ENCODE data around the gene AKAP11.

The AKAP11 gene

GRCh38 chr13:42277618-42278276 lies 5.8 kb downstream of the AKAP11 start:
- no peak overlapping the region for H3K4me3 ChIP-seq (replicated peaks in 1 of 2; ENCODE audit: low read depth in 2 of 2, low read length in 2 of 2)
- TF ChIP-seq CTCF (IDR thresholded peaks at IDR 0.05; ENCODE audit: low read depth, low read length): no peak
- DNase-seq (ENCODE audit: low read depth in 2 of 2): peak; percentile 24 to 75

GRCh38 chr13:42279080-42279479 lies 7.1 kb downstream of the AKAP11 start:
- TF ChIP-seq CTCF (IDR thresholded peaks at IDR 0.05; ENCODE audit: low read depth, low read length): no peak
- DNase-seq (ENCODE audit: low read depth in 2 of 2): no peak
- no peak overlapping the region for H3K4me3 ChIP-seq (replicated peaks in 1 of 2; ENCODE audit: low read depth in 2 of 2, low read length in 2 of 2)

GRCh38 chr13:42279986-42280385 lies 8.0 kb downstream of the AKAP11 start:
- H3K4me3 ChIP-seq (replicated peaks in 1 of 2; ENCODE audit: low read depth in 2 of 2, low read length in 2 of 2): no peak overlapping the region

GRCh38 chr13:42280537-42280936 lies 8.6 kb downstream of the AKAP11 start:
- H3K4me3 ChIP-seq (replicated peaks in 1 of 2; ENCODE audit: low read depth in 2 of 2, low read length in 2 of 2): no peak overlapping the region
- DNase-seq (ENCODE audit: low read depth in 2 of 2): no peak
- no peak for TF ChIP-seq CTCF (IDR thresholded peaks at IDR 0.05; ENCODE audit: low read depth, low read length)

More at GRCh38 chr13:42279986-42280385, 8.0 kb downstream of the AKAP11 start:
- no peak for TF ChIP-seq CTCF (IDR thresholded peaks at IDR 0.05; ENCODE audit: low read depth, low read length)
- DNase-seq (ENCODE audit: low read depth in 2 of 2): no peak

- TF ChIP-seq CTCF (IDR thresholded peaks at IDR 0.05; ENCODE audit: low read depth, low read length): no peak
- DNase-seq (ENCODE audit: low read depth in 2 of 2): no peak
- no peak overlapping the region for H3K4me3 ChIP-seq (replicated peaks in 1 of 2; ENCODE audit: low read depth in 2 of 2, low read length in 2 of 2)
These were observed 11.6 kb downstream of the AKAP11 start for GRCh38 chr13:42283574-42283973.

GRCh38 chr13:42284068-42284467 lies 12.1 kb downstream of the AKAP11 start:
- no peak for TF ChIP-seq CTCF (IDR thresholded peaks at IDR 0.05; ENCODE audit: low read depth, low read length)
- DNase-seq (ENCODE audit: low read depth in 2 of 2): no peak
- H3K4me3 ChIP-seq (replicated peaks in 1 of 2; ENCODE audit: low read depth in 2 of 2, low read length in 2 of 2): no peak overlapping the region

GRCh38 chr13:42298392-42298791 lies 26.4 kb downstream of the AKAP11 start:
- H3K4me3 ChIP-seq (replicated peaks in 1 of 2; ENCODE audit: low read depth in 2 of 2, low read length in 2 of 2): no peak overlapping the region
- no peak for DNase-seq (ENCODE audit: low read depth in 2 of 2)
- TF ChIP-seq CTCF (IDR thresholded peaks at IDR 0.05; ENCODE audit: low read depth, low read length): no peak
